ENCODE results near the gene RNU6-7.
A peak's percentile ranks its signal among the peaks of the same experiment; 100 is the strongest.

The RNU6-7 gene

DNA sequence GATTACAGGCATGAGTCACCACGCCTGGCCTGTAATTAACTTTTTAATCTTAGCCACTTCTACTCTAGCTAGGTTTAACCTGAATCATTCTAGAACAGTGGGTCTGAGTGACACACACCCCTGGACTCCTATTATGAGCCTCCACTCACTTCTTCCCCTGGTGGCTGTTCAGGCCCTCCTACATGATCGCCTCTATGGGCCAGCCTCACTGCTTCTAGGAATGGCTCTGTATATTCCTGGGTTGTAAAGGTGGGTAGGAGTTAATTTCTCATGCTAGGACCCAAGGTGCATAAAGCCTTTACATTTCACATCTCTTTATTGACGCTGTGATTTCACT lies 9.2 kb downstream of the RNU6-7 start:
- DNase-seq (ENCODE audit: low read depth) = no peak
- H3K4me3 ChIP-seq (ENCODE audit: low read length) = no peak overlapping the region
- TF ChIP-seq, protein P1, sequence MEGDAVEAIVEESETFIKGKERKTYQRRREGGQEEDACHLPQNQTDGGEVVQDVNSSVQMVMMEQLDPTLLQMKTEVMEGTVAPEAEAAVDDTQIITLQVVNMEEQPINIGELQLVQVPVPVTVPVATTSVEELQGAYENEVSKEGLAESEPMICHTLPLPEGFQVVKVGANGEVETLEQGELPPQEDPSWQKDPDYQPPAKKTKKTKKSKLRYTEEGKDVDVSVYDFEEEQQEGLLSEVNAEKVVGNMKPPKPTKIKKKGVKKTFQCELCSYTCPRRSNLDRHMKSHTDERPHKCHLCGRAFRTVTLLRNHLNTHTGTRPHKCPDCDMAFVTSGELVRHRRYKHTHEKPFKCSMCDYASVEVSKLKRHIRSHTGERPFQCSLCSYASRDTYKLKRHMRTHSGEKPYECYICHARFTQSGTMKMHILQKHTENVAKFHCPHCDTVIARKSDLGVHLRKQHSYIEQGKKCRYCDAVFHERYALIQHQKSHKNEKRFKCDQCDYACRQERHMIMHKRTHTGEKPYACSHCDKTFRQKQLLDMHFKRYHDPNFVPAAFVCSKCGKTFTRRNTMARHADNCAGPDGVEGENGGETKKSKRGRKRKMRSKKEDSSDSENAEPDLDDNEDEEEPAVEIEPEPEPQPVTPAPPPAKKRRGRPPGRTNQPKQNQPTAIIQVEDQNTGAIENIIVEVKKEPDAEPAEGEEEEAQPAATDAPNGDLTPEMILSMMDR (IDR thresholded peaks at IDR 0.05; ENCODE audit: insufficient read depth, low read depth, low read length, missing control alignments) = no peak

DNA sequence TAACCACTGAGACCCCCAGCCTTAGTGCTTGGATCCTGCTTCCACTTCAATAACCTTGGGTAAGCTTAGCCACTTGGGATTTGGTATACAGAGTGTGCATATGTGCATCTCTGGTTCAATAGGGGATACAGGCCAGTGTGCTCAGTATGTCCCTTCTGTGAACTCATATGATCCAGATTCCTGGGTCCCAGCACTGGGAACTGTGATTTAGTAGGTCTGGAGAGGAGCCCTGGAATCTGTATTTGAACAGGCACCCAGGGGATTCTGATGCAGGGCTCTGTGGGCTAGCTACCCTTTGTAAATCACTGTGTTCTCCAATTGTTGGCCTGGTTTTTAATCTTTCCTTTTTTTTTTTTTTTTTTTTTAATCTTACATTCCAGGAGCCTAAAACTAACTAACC lies 11.0 kb downstream of the RNU6-7 start:
- TF ChIP-seq, protein P1 (IDR thresholded peaks at IDR 0.05; ENCODE audit: insufficient read depth, low read depth, low read length, missing control alignments) = no peak
- DNase-seq (ENCODE audit: low read depth) = no peak
- no peak overlapping the region for H3K4me3 ChIP-seq (ENCODE audit: low read length)

DNA sequence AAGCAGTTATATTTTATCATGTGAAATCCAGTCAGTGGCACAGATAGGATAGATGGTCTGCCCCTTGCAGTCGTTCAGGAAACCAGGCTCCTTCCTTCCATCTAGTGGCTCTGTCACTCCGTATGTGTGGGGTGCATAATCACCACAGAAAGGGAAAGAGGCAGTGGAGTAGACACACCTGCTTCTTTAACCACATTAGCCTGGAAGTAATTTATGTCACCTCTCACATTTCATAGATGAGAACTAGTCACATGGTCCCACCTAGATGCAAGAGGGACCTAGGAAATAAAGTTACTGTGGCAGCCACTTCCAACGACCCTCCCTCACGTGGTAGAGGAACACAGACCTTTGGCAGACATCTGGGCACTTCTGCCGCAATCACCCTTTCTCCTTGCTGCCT lies 15.5 kb downstream of the RNU6-7 start:
- H3K4me3 ChIP-seq (ENCODE audit: low read length) = no peak overlapping the region
- TF ChIP-seq, protein P1 (IDR thresholded peaks at IDR 0.05; ENCODE audit: insufficient read depth, low read depth, low read length, missing control alignments) = no peak
- DNase-seq (ENCODE audit: low read depth) = no peak

DNA sequence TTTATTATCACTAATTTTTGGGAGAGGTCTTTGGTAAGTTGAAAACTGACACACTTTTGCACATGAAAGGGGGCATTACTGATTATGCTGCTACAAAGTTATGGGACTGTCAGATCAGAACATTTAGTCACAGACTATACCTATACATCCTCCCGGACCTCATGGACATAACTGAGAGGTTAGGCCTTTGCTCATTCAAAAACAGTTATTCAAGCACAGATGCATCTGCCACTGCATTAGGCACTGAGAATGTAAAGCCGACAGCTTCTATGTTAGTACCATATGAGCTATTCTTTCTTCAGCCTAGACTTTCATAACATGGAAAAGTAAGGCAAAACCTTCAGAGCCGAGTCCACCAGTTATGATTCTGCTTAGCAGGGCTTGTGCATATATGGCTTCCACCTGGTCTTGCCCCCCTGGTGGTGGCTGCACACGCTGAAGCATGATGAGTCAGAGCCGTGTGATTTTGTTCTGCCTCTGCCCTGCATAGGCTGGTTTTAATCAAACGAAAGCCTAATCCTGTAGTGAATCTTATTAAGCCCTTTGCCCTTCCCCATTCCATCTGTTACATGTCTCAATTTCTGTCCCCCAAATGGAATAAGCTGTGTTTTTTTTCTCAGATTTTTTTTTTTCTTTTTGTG lies 23.0 kb downstream of the RNU6-7 start:
- TF ChIP-seq, protein P1 (IDR thresholded peaks at IDR 0.05; ENCODE audit: insufficient read depth, low read depth, low read length, missing control alignments) = peak; percentile 59
- peak; percentile 68 for DNase-seq (ENCODE audit: low read depth)
- no peak overlapping the region for H3K4me3 ChIP-seq (ENCODE audit: low read length)

DNA sequence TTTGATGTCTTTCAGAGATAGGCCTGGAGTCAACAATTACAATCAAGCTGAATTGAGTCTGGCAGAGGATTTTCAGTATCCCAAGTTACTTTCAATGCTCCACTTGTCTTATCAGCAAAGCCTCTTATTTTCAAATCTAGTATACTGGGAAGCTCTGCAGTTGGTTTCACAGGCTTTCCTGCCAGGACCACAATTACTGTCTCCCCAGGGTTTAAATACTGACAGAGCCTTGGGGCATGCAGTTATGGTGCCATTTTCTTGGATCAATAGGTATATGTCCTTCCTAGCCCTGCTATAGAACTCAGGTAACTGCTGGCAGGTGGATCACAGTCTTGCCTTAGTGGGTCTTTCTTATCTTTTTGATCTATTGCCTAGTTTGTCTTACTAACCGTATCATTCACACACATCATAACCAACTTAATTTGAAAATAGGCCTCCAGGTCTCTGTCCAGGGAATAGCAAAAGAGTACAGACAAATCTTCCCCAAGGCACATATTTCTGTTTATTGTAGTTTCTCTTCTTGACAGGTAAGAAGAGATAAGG lies 23.6 kb downstream of the RNU6-7 start:
- TF ChIP-seq, protein P1 (IDR thresholded peaks at IDR 0.05; ENCODE audit: insufficient read depth, low read depth, low read length, missing control alignments) = no peak
- H3K4me3 ChIP-seq (ENCODE audit: low read length) = no peak overlapping the region
- DNase-seq (ENCODE audit: low read depth) = no peak

DNA sequence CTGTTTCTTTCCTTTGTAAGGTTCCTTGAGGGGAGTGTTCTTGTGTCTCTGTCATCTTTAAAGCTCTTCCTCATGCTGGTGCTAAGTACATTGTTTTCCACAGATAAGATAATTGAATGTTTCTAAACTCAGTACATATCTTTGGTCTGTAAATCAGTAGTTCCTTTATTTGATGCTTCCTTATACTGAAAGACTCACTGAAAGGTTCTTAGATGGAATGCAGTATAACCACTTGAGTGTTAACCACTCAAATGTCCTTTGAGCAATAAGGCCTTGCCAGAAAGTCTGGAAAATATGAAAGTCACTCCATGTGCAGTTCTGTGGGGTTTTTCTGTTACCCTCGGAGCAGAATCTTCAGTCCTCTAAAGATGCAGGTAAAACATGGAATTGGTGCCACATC lies 24.2 kb downstream of the RNU6-7 start:
- TF ChIP-seq, protein P1 (IDR thresholded peaks at IDR 0.05; ENCODE audit: insufficient read depth, low read depth, low read length, missing control alignments) = no peak
- no peak overlapping the region for H3K4me3 ChIP-seq (ENCODE audit: low read length)

DNA sequence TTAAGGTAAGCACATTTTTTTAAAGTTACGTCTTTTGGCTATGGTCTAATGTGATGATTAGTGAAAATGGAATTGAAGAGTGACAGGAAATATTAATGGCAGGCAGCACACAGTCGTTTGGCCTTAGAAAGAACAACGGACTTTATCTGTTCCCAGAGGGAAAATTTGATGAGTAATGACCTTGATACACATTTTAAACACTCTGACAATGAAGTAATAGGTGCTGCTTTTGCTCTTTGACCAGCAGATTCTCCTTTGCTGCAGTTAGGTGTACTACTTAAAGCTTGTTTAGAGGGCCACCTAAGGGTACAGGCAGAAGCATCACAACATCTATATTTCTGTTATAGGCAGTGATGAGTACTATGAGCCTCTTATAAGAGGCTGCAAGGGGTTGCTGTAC lies 28.3 kb downstream of the RNU6-7 start:
- TF ChIP-seq, protein P1 (IDR thresholded peaks at IDR 0.05; ENCODE audit: insufficient read depth, low read depth, low read length, missing control alignments) = no peak
- no peak overlapping the region for H3K4me3 ChIP-seq (ENCODE audit: low read length)
- peak; percentile 84 for DNase-seq (ENCODE audit: low read depth)

More for the DNA sequence above, 24.2 kb downstream of the RNU6-7 start:
- DNase-seq (ENCODE audit: low read depth) = peak; percentile 37

All from epithelial cell of esophagus (primary cell).